Cerebellar nuclear complex (tissue), 1 donor: ENCODE results near the gene ZNF630.
"Not testable (repeated sequence)": the region's sequence is repeated elsewhere in the genome, so short reads cannot be mapped to it uniquely, and the experiment has no call there.

ENCODE experiments used
- DNase-seq, 2 experiments: peaks; one replicate each; lab custom pipeline; 2025; lab: John Stamatoyannopoulos, UW

Gene ZNF630

DNA sequence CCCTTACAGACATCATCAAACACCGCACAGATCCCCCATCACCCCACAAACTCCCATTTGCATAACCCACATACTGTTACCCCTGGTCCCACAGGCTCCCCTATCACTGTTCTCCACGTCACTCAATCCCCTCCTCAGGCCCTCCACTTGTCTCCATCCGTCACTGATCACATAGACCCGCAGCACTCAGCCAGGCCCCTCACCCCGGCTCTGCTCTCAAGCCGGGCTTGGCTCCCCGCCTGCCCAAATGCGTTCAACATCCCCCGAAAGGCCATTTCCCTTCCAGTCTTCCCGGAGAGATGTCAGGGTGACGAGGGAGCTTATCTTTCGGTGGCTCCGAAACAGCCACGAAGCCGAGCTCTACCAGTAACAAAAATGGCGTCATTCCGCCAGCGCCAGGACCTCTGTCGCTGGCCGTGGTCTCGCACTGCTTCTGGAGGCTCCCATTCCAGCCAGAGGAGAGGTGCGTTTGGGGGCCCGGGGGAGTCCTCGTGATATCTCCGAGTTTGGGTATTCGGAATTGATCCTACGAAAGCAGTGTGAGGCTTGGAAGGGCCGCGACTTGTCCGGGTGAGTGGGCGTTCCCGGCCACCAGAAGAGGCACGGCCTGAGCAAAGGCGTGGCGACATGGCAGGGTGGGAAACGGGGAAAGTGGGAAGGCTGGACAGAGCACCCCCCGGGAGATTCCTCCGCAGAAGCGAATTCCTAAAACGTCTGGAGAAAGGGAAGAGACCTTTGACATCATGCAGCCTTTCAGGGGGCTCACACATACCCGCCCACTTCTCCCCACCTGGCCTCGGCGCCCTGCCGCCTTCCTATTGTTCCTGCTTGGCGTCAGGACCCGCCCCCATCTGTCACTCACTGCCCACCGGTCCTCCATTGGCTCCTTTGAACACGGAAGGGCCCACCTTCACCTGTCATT is at the start of gene ZNF630:
TSS of gene ZNF630 (minus strand) at position 577 of the 922 bp plus-strand sequence. CDS start 4,754 bp downstream, outside the sequence.
- DNase-seq, result peak; percentile 9 to 61

DNA sequence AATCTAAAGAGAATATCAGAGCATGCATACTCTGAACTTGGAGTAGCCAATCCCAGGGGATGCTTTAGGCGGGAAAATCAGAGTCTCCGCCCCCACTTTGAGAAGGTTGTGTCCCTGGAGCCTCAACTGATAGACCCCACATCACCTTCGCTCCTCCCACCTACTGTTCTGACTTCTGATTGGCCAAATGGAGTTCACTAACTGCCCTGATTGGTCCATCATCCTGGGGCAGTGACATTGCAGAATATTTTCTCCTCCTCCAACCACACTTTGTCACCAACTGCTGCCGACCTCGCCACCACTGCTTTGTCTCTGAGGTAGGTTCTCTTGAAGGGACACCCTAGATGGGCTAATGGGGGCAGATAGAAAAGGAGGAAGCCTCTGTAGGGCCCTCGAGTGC is 36.3 kb upstream of the ZNF630 start:
- DNase-seq, result no peak

DNA sequence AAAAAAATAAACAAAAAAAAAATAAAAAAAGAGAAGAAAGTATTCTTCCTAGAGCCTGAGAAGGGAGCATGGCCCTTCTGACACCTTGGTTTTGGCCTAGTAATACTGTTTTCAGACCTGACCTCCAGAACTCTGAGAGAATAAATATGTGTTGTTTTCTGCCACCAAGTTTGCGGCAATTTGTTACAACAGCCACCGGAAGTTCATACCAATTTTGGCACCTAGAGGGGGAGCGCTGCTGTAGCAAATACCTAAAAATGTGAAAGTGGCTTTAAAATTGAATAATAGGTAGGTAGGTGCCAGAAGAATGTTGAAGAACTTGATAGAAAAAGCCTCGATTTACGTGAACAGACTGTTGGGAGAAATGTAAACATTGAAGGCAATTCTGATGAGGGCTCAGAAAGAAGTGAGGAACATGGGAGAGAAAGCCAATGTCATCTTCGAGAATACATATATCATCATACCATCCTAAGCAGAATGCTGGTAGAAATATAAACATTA is 31.5 kb upstream of the ZNF630 start:
- DNase-seq, result no peak

DNA sequence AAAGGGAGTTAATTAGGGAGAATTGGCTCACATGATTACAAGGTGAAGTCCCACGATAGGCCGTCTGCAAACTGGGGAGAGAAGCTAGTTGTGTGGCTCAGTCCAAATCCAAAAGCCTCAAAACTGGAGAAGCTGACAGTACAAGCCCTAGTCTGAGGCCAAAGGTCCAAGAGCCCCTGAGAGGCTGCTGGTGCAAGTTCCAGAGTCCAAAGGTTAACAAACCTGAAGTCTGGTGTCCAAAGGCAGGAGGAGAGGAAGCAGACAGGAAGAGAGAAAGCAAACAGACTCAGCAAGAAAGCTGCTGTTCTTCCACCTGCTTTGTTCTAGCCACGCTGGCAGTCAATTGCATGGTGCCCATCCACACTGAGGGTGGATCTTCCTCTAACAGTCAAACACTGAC is 30.0 kb upstream of the ZNF630 start:
- no peak for DNase-seq

- DNase-seq, result not testable (repeated sequence)
Measured at GRCh38 chrX:48092558-48092957, 21.1 kb upstream of the ZNF630 start.

GRCh38 chrX:48090123-48090522 is 18.7 kb upstream of the ZNF630 start:
- DNase-seq, result no peak

GRCh38 chrX:48086082-48086481 is 14.6 kb upstream of the ZNF630 start:
- DNase-seq, result no peak

DNA sequence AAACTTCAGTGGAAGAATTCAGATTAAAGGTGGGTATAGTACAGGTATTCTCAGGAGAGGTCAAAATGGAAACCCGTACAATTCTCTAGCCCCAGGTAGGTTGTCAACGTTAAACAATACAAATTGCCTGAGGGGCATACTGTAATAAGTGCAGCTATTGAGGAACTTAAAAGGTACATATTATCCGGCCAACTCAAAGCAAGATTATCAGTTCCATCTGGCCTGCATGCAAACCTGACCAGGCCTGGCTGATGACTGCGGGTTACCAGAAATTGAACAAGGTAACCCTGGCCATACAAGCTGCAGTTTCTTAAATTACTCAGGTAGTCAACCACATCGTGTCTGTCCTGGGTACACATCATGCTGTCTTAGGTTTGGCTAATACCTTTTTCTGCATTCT is 12.3 kb upstream of the ZNF630 start:
- no peak for DNase-seq

DNA sequence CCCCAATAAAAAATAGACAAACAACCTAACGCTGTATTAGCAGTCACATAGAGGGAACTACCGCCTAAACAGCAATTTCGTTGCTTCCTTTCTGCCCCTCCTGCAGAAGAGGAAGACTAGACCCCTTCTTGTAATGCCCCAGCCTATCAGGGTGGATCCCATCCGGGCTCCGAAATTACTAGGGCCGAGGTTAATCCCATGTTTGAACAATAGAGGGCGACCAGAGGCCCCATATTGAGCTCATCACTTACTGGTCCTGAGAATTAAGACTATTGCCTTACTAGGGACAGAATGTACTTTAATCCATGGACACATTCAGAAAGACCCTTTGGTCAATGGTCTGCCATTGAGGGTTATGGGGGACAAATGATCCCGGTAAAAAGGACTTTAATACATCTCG is 11.8 kb upstream of the ZNF630 start:
- DNase-seq, result no peak

DNA sequence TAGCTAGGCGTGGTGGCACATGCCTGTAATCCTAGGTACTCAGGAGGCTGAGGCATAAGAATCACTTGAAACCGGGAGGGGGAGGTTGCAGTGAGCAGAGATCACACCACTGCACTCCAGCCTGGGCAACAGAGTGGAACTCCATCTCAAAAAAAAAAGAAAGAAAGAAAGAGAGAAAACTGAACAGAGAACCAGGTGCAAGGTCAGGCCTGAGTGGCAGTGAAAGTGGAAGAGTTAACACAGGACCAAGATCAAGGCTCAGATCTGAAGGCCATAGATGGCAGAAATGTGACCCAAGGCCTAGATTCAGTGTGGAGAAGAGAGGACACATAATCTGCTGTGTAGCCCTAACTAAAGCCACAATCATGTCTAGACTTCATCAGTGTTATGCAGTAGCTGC is 4.9 kb upstream of the ZNF630 start:
- no peak for DNase-seq

DNA sequence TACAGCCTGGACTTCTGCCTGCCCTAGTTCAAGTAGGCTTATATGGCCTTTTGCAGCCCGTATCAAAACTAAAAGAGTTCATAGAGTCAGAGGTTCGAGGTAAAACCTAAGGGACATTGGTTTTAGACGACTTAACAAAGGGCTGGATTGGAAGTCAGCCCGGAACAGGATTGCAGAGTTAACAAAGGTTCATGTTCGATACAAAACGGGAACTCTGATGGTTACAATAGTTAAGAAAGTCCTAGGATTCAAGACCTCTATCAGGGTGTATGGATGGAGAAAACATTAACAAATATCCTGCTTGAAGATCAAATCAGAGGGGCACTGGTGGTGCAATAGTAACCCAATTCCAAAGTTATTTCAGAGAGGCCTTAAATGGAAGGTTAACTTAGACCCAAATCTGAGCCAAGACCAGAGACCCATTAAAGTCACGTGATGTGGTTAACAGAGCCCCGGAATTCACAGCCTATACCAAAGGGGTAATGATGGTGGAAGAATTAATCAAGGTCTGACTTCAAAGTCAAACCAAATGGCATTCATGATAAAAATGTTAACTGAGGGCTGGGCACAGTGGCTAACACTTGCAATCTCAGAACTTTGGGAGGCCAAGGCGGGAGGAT is 656 bp upstream of the ZNF630 start:
- DNase-seq, result no peak

DNA sequence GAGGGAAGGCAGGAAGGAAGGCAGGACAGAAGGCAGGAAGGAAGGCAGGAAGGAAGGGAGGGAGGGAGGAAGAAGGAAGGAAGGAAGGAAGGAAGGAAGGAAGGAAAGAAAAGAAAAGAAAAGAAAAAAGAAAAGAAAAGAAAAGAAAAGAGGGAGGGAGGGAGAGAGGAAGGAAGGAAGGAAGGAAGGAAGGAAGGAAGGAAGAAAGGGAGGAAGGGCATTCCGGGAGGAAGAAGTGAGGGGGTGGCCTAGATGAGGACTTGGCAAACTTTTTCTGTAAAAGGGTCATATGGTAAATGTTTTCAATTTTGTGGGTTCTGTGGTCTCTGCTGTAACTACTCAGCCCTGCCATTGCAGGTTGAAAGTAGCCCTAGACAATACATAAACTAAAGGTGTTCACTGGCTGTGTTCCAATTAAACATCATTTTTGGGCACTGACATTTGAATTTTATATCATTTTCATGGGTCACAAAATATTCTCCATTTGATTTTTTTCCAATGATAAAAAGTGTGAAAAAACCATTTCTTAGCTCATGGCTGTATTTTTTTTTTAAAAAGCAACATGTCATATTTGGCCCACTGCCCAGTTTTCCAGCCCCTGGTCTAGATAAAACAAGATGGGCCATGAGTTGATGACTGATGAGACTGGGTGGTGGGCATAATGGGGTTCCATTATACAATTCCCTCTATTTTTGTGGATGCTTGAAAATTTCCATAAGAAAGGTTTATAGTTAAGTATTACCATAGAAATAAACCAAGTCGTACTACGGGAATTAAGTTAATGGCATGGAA is 3.1 kb downstream of the ZNF630 start:
- no peak for DNase-seq

- DNase-seq, result no peak
Measured at GRCh38 chrX:48064261-48064660, 7.2 kb downstream of the ZNF630 start.

- DNase-seq, result no peak
Measured at GRCh38 chrX:48059296-48059639, 12.2 kb downstream of the ZNF630 start.

DNA sequence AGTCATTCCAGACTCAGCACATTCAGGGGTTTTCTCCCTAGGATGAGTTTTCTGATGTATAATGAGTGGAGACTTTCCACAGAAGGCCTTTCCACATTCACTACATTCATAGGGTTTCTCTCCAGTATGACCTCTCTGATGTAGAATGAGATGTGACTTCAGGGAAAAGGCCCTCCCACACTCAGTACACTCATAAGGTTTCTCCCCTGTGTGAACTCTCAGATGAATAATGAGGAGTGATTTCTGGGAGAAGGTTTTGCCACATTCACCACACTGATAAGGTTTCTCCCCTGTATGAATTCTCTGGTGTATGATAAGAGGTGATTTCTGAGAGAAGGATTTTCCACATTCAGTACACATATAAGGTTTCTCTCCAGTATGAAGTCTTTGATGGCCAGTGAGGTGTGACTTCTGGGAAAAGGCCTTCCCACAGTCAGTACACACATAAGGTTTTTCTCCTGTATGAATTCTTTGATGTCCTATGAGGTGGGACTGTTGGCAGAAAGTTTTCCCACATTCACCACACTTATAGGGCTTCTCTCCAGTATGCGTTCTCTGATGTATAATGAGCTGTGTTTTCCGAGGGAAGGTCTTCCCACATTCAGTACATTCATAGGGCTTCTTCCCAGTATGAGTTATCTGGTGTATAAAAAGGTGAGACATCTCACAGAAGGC is 12.7 kb downstream of the ZNF630 start:
- no peak for DNase-seq

DNA sequence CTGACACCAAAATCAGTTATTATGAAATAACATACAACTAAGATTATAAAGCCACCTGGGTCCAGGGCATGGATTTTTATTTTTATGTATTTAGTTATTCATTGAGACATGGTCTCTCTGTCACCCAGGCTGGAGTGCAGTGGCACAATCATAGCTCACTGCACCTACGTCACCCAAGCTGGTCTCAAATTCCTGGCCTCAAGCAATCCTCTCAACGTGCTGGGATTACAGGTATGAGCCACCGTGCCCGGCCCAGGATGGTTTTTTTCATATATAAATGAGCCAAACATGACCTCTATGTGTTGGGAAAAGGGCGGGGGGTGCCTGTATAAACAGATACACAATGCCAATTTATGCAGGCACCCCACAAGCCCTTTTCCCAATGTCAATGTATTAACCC is 24.6 kb downstream of the ZNF630 start:
- DNase-seq, result no peak

- DNase-seq, result no peak
Measured at GRCh38 chrX:48045410-48046311, 25.8 kb downstream of the ZNF630 start.

GRCh38 chrX:48043056-48043455 is 28.4 kb downstream of the ZNF630 start:
- no peak for DNase-seq

- no peak for DNase-seq
Measured at GRCh38 chrX:48035891-48036290, 35.5 kb downstream of the ZNF630 start.

GRCh38 chrX:48030641-48031173 is 40.7 kb downstream of the ZNF630 start:
- not testable (repeated sequence) for DNase-seq

DNA sequence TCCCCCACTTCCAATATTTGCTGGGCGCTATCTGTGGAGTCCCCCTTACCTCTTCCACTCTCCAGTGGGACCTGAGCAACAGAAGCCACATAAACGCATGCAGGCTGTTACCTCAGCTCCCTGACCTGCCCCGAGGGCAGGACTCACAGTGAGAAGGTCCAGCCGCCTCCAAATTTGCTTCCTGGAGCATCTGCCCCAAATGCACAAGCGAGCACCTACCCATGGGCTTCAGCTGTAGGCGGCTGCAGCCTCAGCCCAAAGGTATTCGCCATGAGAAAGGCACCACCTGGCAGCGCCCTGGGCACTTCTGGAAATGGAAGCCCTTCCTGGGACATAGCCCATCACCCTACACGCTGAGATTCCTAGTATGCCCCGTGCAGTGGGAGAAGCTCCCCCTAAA is 41.2 kb downstream of the ZNF630 start:
- DNase-seq, result no peak
